KMS-11 (cell line): ENCODE data around the gene GPSM3.

Experiments used
- H2AFZ ChIP-seq: fragments of 200-600 bp; sonication (generic); 2 replicates; pipeline ENCODE4 v1.6.1; 2016; ENCODE audit warnings: antibody characterized with exemption, mixed run types, low read depth
- H3K27ac ChIP-seq: fragments of 200-600 bp; sonication (generic); 2 replicates; pipeline ENCODE4 v1.6.1; 2016; ENCODE audit warnings: mild to moderate bottlenecking, mixed run types
- H3K27me3 ChIP-seq: fragments of 200-600 bp; sonication (generic); 2 replicates; pipeline ENCODE4 v1.6.1; 2017; ENCODE audit warnings: mild to moderate bottlenecking, low read depth, mixed run types, moderate library complexity; ENCODE audit not compliant: insufficient read depth
- H3K36me3 ChIP-seq: fragments of 200-600 bp; sonication (generic); 2 replicates; pipeline ENCODE4 v1.6.1; 2017; ENCODE audit warnings: mild to moderate bottlenecking, mixed run types; ENCODE audit not compliant: insufficient read depth
- H3K4me1 ChIP-seq: fragments of 200-600 bp; sonication (generic); 2 replicates; pipeline ENCODE4 v1.6.1; 2016; ENCODE audit warnings: mild to moderate bottlenecking, low read depth, mixed run types; ENCODE audit not compliant: poor library complexity, severe bottlenecking
- H3K4me2 ChIP-seq: fragments of 200-600 bp; sonication (generic); 2 replicates; pipeline ENCODE4 v1.7.0; 2016; ENCODE audit warnings: mild to moderate bottlenecking, mixed run types
- H3K4me3 ChIP-seq: fragments of 200-600 bp; sonication (generic); IDR thresholded peaks from 2 replicates; pipeline ENCODE4 v1.6.1; 2017; ENCODE audit warnings: low read depth, low read length, mixed read lengths; ENCODE audit not compliant: insufficient read depth
- H3K79me2 ChIP-seq: fragments of 200-600 bp; sonication (generic); 2 replicates; pipeline ENCODE4 v1.6.1; 2016; ENCODE audit warnings: low read depth, mixed run types; ENCODE audit not compliant: insufficient read depth
- H3K9ac ChIP-seq: fragments of 200-600 bp; sonication (generic); 2 replicates; pipeline ENCODE4 v1.6.1; 2016; ENCODE audit warnings: mild to moderate bottlenecking, mixed run types
- H4K20me1 ChIP-seq: fragments of 200-600 bp; sonication (generic); 2 replicates; pipeline ENCODE4 v1.6.1; 2016; ENCODE audit warnings: mild to moderate bottlenecking, mixed run types; ENCODE audit not compliant: insufficient read depth
- CTCF ChIP-seq: fragments of 200-600 bp; sonication (generic); conservative IDR thresholded peaks from 2 replicates; pipeline ENCODE4 v1.6.1; 2017; ENCODE audit warnings: low read depth, mild to moderate bottlenecking, antibody characterized with exemption, low read length, moderate library complexity, mixed read lengths

Gene GPSM3

GRCh38 chr6:32184084-32184640 lies 8.3 kb downstream of the GPSM3 start, which contains the start of gene AGER:
AGER (minus strand) TSS chr6:32184253; CDS start chr6:32184222, 31 bp downstream.
- Histone ChIP-seq H3K79me2 (peaks cover 8% of the 10 kb centered on the region), H3K4me1 (peaks cover 10% of the 10 kb centered on the region), H4K20me1 (no peaks in the 10 kb centered on the region), H3K4me3 (no peak within 1 kb of the TSS), H2AFZ (no peak within 1 kb of the TSS), H3K27ac (no peak within 1 kb of the TSS), H3K36me3 (no peaks in the 10 kb centered on the region), H3K27me3 (no peaks in the 10 kb centered on the region), H3K9ac (no peak within 1 kb of the TSS), H3K4me2 (no peak within 1 kb of the TSS)
- no peak for TF ChIP-seq CTCF

- Histone ChIP-seq H3K4me3 (no peak overlapping the region), H3K4me2 (no peak overlapping the region), H3K27me3 (no peaks in the 10 kb centered on the region), H4K20me1 (no peaks in the 10 kb centered on the region), H3K36me3 (no peaks in the 10 kb centered on the region), H3K79me2 (peaks cover 2% of the 10 kb centered on the region; the same call in 1 of the 2 replicates), H3K4me1 (peaks cover 8% of the 10 kb centered on the region), H2AFZ (no peak overlapping the region), H3K27ac (no peak overlapping the region), H3K9ac (no peak overlapping the region)
- TF ChIP-seq CTCF: no peak
These were observed 8.9 kb downstream of the GPSM3 start for GRCh38 chr6:32183483-32184083.

GRCh38 chr6:32183030-32183429 lies 9.4 kb downstream of the GPSM3 start:
- Histone ChIP-seq H3K4me1 (peaks cover 6% of the 10 kb centered on the region), H3K36me3 (no peaks in the 10 kb centered on the region), H3K27me3 (no peaks in the 10 kb centered on the region), H2AFZ (no peak overlapping the region), H3K27ac (no peak overlapping the region), H3K4me3 (no peak overlapping the region), H3K9ac (no peak overlapping the region), H4K20me1 (no peaks in the 10 kb centered on the region), H3K4me2 (no peak overlapping the region), H3K79me2 (no peaks in the 10 kb centered on the region)
- no peak for TF ChIP-seq CTCF

- Histone ChIP-seq H2AFZ (no peak overlapping the region), H3K9ac (no peak overlapping the region), H3K4me2 (no peak overlapping the region), H4K20me1 (no peaks in the 10 kb centered on the region), H3K79me2 (no peaks in the 10 kb centered on the region), H3K27ac (no peak overlapping the region), H3K4me1 (peaks cover 6% of the 10 kb centered on the region), H3K36me3 (no peaks in the 10 kb centered on the region), H3K4me3 (no peak overlapping the region), H3K27me3 (no peaks in the 10 kb centered on the region)
- TF ChIP-seq CTCF: no peak
These were observed 9.9 kb downstream of the GPSM3 start for GRCh38 chr6:32182555-32182981.
